Femur (tissue), 1 donor: ENCODE data around the gene CD27.
"Not testable (repeated sequence)": the region's sequence is repeated elsewhere in the genome, so short reads cannot be mapped to it uniquely, and the experiment has no call there.

Experiments used
- DNase-seq: peaks from one replicate; pipeline ENCODE4 v3.0.0-alpha.2; 2017

CD27 gene

DNA sequence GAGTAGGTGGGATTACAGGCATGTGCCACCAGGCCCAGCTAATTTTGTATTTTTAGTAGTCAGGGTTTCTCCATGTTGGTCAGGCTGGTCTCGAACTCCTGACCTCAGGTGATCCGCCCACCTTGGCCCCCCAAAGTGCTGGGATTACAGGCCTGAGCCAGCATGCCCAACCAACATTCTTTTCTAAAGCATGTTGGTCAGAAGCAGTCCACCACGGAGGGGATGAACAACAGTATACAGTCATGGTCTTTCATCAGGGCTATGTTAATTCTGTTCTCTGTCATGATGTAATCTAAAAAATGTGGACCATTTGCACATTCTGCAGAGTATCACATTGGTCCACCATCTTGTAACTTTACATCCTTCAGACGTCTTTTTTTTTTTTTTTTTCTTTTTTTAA is 44.7 kb downstream of the CD27 start:
- no peak for DNase-seq

DNA sequence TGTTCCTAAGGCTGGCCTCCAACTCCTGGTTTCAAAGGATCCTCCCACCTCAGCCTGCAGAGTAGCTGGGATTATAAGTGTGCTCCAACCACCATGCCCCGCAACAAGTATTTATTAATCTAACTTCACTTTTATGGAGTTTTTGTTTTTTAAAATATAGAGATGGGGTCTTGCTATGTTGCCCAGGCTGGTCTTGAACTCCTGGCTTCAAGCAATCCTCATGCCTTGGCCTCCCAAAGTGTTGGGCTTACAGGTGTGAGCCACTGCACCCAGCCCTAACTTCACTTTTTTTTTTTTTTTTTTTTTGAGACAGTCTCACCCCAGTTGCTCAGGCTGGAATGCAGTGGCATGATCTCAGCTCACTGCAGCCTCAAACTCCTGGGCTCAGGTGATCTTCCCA is 45.9 kb downstream of the CD27 start:
- DNase-seq = not testable (repeated sequence)

- peak; percentile 98 for DNase-seq
These were observed 48.2 kb downstream of the CD27 start, which contains the start of gene MRPL51 for GRCh38 chr12:6492838-6493496. TSS of gene MRPL51 (minus strand) at chr12:6493262. CDS start at chr12:6493136, 126 bp downstream.

- peak; percentile 97 for DNase-seq
These were observed 48.9 kb downstream of the CD27 start, which contains the start of gene NCAPD2 for GRCh38 chr12:6493497-6494257. TSS of gene NCAPD2 (plus strand) at chr12:6494102. CDS start at chr12:6495099, 997 bp downstream.

DNA sequence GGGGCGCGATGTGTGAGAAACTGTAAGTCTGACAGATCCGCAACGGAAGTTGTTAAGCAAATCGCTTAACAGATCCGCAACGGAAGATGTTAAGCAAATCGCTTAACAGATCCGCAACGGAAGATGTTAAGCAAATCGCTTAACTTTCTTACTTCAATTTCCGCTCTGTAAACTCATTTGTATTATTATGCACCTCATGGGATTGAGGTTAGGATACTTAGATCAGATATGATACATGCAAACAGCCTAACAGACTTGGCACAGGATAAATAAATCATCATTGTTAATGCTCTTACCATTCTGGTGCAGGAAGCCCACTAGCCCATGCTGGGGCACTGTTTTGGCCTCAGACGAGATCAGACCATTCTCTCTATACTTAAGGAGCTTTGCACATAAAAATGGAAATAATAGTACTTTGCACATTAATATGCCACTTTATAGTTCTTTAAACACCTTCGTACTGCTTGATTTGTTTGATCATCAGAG is 49.5 kb downstream of the CD27 start:
- no peak for DNase-seq

DNA sequence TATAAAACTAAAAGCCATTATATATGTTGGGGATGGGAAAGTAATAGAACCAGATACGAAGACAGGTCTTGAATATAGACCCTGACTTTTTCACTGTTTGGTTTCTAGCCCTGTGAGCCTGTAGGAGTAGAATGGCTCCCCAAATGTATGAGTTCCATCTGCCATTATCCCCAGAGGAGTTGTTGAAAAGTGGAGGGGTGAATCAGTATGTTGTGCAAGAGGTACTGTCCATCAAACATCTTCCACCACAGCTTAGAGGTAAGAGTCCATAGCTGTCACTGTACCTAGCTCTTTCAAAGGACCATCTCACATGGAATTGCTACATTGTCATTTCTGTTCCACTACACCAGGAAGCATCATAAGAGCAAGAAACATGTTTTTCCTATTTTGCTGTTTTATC is 50.2 kb downstream of the CD27 start:
- no peak for DNase-seq

GRCh38 chr12:6497291-6497690 is 52.5 kb downstream of the CD27 start:
- DNase-seq = not testable (repeated sequence)

DNA sequence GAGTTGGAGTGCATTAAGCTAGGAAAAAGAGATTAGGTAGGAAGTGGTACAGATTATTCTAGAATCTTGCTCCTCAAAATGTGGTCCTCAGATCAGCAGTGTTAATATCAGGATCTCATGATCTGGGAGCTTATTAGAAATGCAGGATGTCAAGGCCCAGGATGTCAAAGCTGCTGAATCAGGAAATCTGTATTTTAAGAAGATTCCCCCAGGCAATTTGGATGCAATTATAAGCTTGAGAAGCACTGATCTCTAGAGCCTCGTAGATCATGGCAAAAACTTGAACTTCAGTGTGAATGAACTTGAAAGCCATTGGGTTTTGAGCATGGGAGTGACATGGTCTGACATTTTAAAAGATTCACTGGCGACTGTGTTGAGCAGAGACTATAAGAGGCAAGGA is 55.7 kb downstream of the CD27 start:
- no peak for DNase-seq
